GM12875 (cell line): ENCODE data around the gene RBM10.

Source experiments
- H3K4me3 ChIP-seq: one replicate; pipeline ENCODE4 v1.5.1; 2011; ENCODE audit warnings: low read depth, low read length, control low read depth
- TF ChIP-seq, protein P1 (sequence below): IDR thresholded peaks from 2 replicates; pipeline ENCODE4 v1.5.1; 2011; ENCODE audit warnings: low read depth, mild to moderate bottlenecking, control low read depth, inconsistent platforms, low read length, moderate library complexity, borderline replicate concordance; ENCODE audit not compliant: insufficient read depth

The RBM10 gene

GRCh38 chrX:47194194-47194787, 49.3 kb downstream of the RBM10 start:
- TF ChIP-seq, protein P1, sequence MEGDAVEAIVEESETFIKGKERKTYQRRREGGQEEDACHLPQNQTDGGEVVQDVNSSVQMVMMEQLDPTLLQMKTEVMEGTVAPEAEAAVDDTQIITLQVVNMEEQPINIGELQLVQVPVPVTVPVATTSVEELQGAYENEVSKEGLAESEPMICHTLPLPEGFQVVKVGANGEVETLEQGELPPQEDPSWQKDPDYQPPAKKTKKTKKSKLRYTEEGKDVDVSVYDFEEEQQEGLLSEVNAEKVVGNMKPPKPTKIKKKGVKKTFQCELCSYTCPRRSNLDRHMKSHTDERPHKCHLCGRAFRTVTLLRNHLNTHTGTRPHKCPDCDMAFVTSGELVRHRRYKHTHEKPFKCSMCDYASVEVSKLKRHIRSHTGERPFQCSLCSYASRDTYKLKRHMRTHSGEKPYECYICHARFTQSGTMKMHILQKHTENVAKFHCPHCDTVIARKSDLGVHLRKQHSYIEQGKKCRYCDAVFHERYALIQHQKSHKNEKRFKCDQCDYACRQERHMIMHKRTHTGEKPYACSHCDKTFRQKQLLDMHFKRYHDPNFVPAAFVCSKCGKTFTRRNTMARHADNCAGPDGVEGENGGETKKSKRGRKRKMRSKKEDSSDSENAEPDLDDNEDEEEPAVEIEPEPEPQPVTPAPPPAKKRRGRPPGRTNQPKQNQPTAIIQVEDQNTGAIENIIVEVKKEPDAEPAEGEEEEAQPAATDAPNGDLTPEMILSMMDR: no peak

DNA sequence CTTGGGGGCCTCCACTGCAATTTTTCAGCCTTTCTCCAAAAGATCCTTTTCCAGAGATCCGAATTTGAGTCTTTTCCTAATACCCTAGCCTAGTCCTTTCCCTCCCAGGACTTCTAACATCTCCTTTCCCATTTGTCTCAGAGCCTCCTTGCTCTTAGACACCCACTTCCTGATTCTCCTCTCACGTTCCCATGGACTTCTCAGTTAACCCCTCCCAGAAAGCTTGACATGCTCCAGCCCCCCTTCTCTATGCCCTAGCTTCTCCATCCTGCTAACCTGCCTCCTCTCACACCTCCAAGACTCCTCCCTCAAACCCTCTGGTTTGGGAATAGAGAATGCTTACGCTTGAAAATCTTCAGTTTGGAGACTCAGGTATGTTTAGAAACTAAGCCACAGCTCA, 51.1 kb downstream of the RBM10 start:
- H3K4me3 ChIP-seq: no peak overlapping the region
- TF ChIP-seq, protein P1: no peak

More at GRCh38 chrX:47194194-47194787, 49.3 kb downstream of the RBM10 start:
- peak overlapping the region; percentile 78 for H3K4me3 ChIP-seq

DNA sequence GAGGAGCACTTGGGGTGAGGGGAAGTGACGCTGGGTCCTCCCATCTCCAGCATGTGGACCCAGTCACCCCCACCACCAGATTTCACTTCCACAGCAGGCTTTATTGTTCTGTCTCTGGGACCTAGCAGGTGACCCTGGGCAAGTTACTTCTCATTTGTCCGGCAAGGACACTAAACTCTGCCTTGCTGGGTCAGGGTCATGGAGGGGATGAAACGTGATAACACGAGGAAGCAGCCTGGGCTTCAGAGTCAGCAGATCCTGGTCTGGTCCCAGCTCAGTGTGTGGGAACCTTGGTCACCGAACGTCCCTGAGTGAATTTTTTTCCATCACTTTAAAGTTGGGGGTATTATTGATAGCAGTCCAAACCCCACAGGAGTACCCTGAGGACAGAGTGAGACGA, 52.5 kb downstream of the RBM10 start:
- no peak overlapping the region for H3K4me3 ChIP-seq
- TF ChIP-seq, protein P1: no peak

GRCh38 chrX:47198026-47198686, 53.1 kb downstream of the RBM10 start:
- H3K4me3 ChIP-seq: no peak overlapping the region
- TF ChIP-seq, protein P1: no peak

- TF ChIP-seq, protein P1: no peak
- no peak overlapping the region for H3K4me3 ChIP-seq
Measured at GRCh38 chrX:47198687-47199080, 53.7 kb downstream of the RBM10 start.

GRCh38 chrX:47199286-47199685, 54.3 kb downstream of the RBM10 start:
- TF ChIP-seq, protein P1: no peak

More at GRCh38 chrX:47199286-47199685, 54.3 kb downstream of the RBM10 start:
- H3K4me3 ChIP-seq: no peak overlapping the region
